Prostate gland (tissue), 2 donors: ENCODE data around the gene PPP1R1B. TPM values are rescaled to one million over a fixed set of nuclear protein-coding genes. Genes with fewer than 3 reads are reported as not detected.

Source experiments
- DNase-seq: peaks from one replicate; pipeline ENCODE4 v3.0.0-alpha.2; 2019; ENCODE audit warnings: low spot score
- H3K27ac ChIP-seq, 2 donors: fragments of 200-600 bp; sonication (generic); 2 replicates each; pipeline ENCODE4 v1.5.1; 2017 to 2019
- H3K27me3 ChIP-seq: fragments of 200-600 bp; sonication (generic); replicated peaks from 2 replicates; pipeline ENCODE4 v1.5.1; 2019; ENCODE audit not compliant: insufficient read depth
- H3K36me3 ChIP-seq, 2 donors: fragments of 200-600 bp; sonication (generic); 1 replicate in 1 of 2; 2 replicates in 1 of 2; pipeline versions ENCODE4 v1.5.1 to v1.8.1; 2017 to 2019
- H3K4me1 ChIP-seq: fragments of 200-600 bp; sonication (generic); replicated peaks from 2 replicates; pipeline ENCODE4 v1.5.1; 2019
- H3K4me3 ChIP-seq, 2 donors: fragments of 200-600 bp; sonication (generic); 2 replicates each; pipeline ENCODE4 v1.5.1; 2017 to 2019
- H3K9me3 ChIP-seq: fragments of 200-600 bp; sonication (generic); 2 replicates; pipeline ENCODE4 v1.5.1; 2017
- POLR2A ChIP-seq: fragments of 450-650 bp; IDR thresholded peaks from one replicate; pipeline ENCODE4 v1.6.1; 2016; ENCODE audit warnings: antibody characterized with exemption, mild to moderate bottlenecking
- POLR2AphosphoS5 ChIP-seq: sonication (generic); formaldehyde crosslinking; IDR thresholded peaks from one replicate; pipeline ENCODE4 v1.6.1; 2017; ENCODE audit warnings: antibody characterized with exemption
- WGBS: methylation state at CpG from one replicate; pipeline ENCODE4 v1.1.5; 2018; 5-methylcytosine and 5-hydroxymethylcytosine counted together
- intact Hi-C: fragments of 100-400 bp; cut with DNase I; formaldehyde crosslinking; loops from one replicate; pipeline ENCODE4 v1.14.2; 2022
- total RNA-seq, 2 donors: library from RNA; depleted of rRNA; stranded (reverse); fragments of >200 nt; gene quantifications; one replicate each; pipeline ENCODE4 v1.1.0, GENCODE V29; 2016
- TF ChIP-seq, protein P1 (sequence below), 4 experiments: fragments of 200-600 bp in 2 of 4; fragments of 450-650 bp in 2 of 4; sonication (generic) in 2 of 4; IDR thresholded peaks; 1 replicate in 3 of 4; 2 replicates in 1 of 4; pipeline ENCODE4 v1.5.1; 2016 to 2019; ENCODE audit warnings: antibody characterized with exemption in 4 of 4, mild to moderate bottlenecking in 2 of 4, moderate library complexity in 2 of 4

Gene PPP1R1B
- total RNA-seq, 2 donors from 2014 or later, result 69.0 to 108 TPM

- peaks cover 37% of the 10 kb centered on the region for H3K27me3 ChIP-seq
- 6% methylated on average over 22 of the region's 22 CpGs for WGBS
- TF ChIP-seq POLR2A (no peak), POLR2AphosphoS5 (no peak)
- TF ChIP-seq, protein P1, sequence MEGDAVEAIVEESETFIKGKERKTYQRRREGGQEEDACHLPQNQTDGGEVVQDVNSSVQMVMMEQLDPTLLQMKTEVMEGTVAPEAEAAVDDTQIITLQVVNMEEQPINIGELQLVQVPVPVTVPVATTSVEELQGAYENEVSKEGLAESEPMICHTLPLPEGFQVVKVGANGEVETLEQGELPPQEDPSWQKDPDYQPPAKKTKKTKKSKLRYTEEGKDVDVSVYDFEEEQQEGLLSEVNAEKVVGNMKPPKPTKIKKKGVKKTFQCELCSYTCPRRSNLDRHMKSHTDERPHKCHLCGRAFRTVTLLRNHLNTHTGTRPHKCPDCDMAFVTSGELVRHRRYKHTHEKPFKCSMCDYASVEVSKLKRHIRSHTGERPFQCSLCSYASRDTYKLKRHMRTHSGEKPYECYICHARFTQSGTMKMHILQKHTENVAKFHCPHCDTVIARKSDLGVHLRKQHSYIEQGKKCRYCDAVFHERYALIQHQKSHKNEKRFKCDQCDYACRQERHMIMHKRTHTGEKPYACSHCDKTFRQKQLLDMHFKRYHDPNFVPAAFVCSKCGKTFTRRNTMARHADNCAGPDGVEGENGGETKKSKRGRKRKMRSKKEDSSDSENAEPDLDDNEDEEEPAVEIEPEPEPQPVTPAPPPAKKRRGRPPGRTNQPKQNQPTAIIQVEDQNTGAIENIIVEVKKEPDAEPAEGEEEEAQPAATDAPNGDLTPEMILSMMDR (IDR thresholded peaks at IDR 0.05), result no peak
These were observed 29.2 kb upstream of the PPP1R1B start for GRCh38 chr17:39597372-39598046.

DNA sequence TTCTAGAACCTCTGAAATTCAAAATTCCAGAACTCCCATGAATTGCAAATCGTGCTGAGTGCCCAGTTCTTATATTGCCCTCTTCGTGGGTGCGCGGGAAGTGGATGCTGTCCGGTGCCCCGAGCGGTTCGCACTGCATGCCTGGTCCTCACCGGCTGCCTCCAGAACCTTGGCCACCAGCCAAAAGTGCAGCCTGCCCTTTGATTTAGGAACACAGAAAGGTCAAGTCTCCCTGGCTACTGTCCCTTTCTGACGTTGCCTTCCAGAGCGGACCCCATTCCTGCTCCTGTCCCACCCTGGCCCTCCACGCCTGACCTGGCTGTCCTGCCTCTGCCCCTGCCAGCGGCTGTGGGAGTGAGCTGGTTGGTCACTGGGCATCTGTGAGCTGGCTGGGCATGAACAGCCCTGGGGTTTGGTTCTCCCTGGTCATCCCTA lies 28.7 kb upstream of the PPP1R1B start:
- DNase-seq, result no peak
- Histone ChIP-seq H3K36me3 (no peaks in the 10 kb centered on the region), H3K27me3 (peaks cover 37% of the 10 kb centered on the region), H3K9me3 (no peaks in the 10 kb centered on the region), H3K4me1 (no peaks in the 10 kb centered on the region), H3K4me3 (no peak overlapping the region), H3K27ac (no peak overlapping the region)
- intact Hi-C loops, result no loop called here
- TF ChIP-seq POLR2A (no peak), POLR2AphosphoS5 (no peak)
- TF ChIP-seq, protein P1 (IDR thresholded peaks at IDR 0.05), result no peak
- 8% methylated on average over 13 of the region's 13 CpGs for WGBS

More at GRCh38 chr17:39597372-39598046, 29.2 kb upstream of the PPP1R1B start:
- DNase-seq, result no peak
- no peaks in the 10 kb centered on the region for H3K36me3 ChIP-seq
- no peak overlapping the region for H3K27ac ChIP-seq
- intact Hi-C loops, result no loop called here
- H3K4me3 ChIP-seq, result no peak overlapping the region
- no peaks in the 10 kb centered on the region for H3K9me3 ChIP-seq
- no peaks in the 10 kb centered on the region for H3K4me1 ChIP-seq

DNA sequence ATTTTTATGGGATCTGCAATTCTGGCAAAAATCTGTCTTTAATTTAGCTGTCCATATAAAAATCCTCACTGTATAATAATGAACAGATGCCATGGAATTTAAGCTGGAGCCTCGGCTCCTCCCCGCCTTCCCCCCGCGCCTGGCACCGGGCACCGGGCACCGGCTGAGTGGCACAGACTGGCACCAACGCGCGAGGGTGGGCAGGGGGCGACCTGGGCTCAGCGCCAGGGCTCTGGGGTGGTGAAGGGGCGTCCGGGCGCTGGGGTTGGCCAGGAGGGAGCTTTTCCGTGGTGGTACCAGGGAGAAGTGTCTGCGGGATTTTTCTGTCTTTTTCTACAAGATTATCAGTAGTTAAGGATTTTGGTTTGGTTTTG lies 28.1 kb upstream of the PPP1R1B start:
- no peak for DNase-seq
- Histone ChIP-seq H3K4me3 (no peak overlapping the region), H3K9me3 (no peaks in the 10 kb centered on the region), H3K4me1 (no peaks in the 10 kb centered on the region), H3K36me3 (no peaks in the 10 kb centered on the region), H3K27me3 (peaks cover 37% of the 10 kb centered on the region), H3K27ac (no peak overlapping the region)
- intact Hi-C loops, result no loop called here
- TF ChIP-seq, protein P1 (IDR thresholded peaks at IDR 0.05), result no peak
- TF ChIP-seq POLR2A (no peak), POLR2AphosphoS5 (no peak)
- WGBS, result 5% methylated on average over 17 of the region's 17 CpGs

DNA sequence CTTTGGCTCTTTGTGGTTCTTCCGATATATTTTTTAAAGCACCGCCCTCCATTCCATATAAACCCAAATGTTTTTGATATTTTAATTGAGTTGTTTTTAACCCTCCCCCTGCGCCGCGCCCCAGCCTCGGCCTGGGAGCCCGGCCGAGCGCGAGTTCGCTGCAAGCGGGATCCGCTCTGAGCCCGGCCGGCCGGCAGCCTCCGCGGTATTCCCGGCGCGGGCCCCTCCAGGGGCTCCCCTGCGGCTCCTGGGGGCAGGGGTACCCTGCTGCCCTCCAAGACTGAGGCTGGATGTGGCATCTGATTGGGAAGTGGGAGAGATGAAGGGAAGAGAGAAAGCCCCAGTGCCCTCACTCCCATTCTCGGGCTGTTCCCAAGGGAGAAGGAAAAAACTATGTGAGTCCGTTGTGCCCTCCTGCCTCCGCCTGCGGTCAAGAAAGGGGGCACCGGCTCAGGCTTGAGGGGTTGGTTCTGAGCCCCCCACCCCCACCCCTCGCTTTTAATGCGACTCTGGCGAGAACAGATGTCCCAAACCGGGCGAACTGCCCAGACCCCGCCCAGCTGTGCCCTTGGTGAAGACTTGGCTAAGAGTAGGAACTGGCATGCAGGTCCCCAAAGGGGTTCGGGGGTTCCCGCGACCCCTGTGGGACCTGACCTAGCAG lies 27.6 kb upstream of the PPP1R1B start:
- TF ChIP-seq POLR2AphosphoS5, result no peak
- TF ChIP-seq POLR2A, result no peak
- TF ChIP-seq, protein P1 (IDR thresholded peaks at IDR 0.05), result no peak
- no peak overlapping the region for H3K4me3 ChIP-seq
- WGBS, result 3% methylated on average over 32 of the region's 36 CpGs

More for the DNA sequence above, 27.6 kb upstream of the PPP1R1B start:
- intact Hi-C loops, result no loop called here
- Histone ChIP-seq H3K4me1 (no peaks in the 10 kb centered on the region), H3K36me3 (no peaks in the 10 kb centered on the region), H3K27ac (no peak overlapping the region), H3K9me3 (no peaks in the 10 kb centered on the region), H3K27me3 (peaks cover 41% of the 10 kb centered on the region)
- no peak for DNase-seq
